Cardiac muscle cell (in vitro differentiated cells and primary cell): ENCODE results near the gene C1QTNF2. TPM values are rescaled to one million over a fixed set of nuclear protein-coding genes. Genes with fewer than 3 reads are reported as not detected.
A peak's percentile ranks its signal among the peaks of the same experiment; 100 is the strongest.

Experiments used
- DNase-seq, 2 donors: peaks; one replicate each; pipeline versions ENCODE4 v3.0.0 to v3.0.0-alpha.2; 2010 to 2017; ENCODE audit warnings: low read depth in 1 of 2, low spot score in 1 of 2
- H3K27ac ChIP-seq: fragments of 200-600 bp; sonication (generic); 2 replicates; pipeline ENCODE4 v1.5.1; 2016
- H3K27me3 ChIP-seq: fragments of 200-600 bp; sonication (generic); 2 replicates; pipeline ENCODE4 v1.6.0; 2016; ENCODE audit warnings: control low read depth
- H3K36me3 ChIP-seq: fragments of 200-600 bp; sonication (generic); 2 replicates; pipeline ENCODE4 v1.5.1; 2016; ENCODE audit warnings: control low read depth
- H3K4me1 ChIP-seq: fragments of 200-600 bp; sonication (generic); 2 replicates; pipeline ENCODE4 v1.8.1; 2017; ENCODE audit warnings: low read depth, mild to moderate bottlenecking, mixed run types
- H3K4me3 ChIP-seq: fragments of 200-600 bp; sonication (generic); 2 replicates; pipeline ENCODE4 v1.5.1; 2016; ENCODE audit warnings: mild to moderate bottlenecking
- H3K9me3 ChIP-seq: fragments of 200-600 bp; sonication (generic); 2 replicates; pipeline ENCODE4 v1.5.1; 2017; ENCODE audit warnings: low read depth, mild to moderate bottlenecking, control low read depth
- polyA plus RNA-seq: library from polyadenylated mRNA; unstranded; fragments of >200 nt; fragmentation: Nextera tagmentation; extraction: Ambion mirVana; gene quantifications from 2 replicates; pipeline ENCODE4 v1.2.1, GENCODE V29; 2016
- total RNA-seq: library from RNA; depleted of rRNA; stranded (reverse); fragments of >200 nt; gene quantifications from 2 replicates; pipeline ENCODE4 v1.2.3, GENCODE V29; 2016
- TF ChIP-seq, protein P1 (sequence below): IDR thresholded peaks from 2 replicates; pipeline ENCODE4 v1.5.1; 2012; ENCODE audit warnings: low read depth, mild to moderate bottlenecking, low read length

The C1QTNF2 gene
- total and polyA plus RNA-seq, 2 experiments from 2014 or later = 0.24 TPM; not detected in 1

DNA sequence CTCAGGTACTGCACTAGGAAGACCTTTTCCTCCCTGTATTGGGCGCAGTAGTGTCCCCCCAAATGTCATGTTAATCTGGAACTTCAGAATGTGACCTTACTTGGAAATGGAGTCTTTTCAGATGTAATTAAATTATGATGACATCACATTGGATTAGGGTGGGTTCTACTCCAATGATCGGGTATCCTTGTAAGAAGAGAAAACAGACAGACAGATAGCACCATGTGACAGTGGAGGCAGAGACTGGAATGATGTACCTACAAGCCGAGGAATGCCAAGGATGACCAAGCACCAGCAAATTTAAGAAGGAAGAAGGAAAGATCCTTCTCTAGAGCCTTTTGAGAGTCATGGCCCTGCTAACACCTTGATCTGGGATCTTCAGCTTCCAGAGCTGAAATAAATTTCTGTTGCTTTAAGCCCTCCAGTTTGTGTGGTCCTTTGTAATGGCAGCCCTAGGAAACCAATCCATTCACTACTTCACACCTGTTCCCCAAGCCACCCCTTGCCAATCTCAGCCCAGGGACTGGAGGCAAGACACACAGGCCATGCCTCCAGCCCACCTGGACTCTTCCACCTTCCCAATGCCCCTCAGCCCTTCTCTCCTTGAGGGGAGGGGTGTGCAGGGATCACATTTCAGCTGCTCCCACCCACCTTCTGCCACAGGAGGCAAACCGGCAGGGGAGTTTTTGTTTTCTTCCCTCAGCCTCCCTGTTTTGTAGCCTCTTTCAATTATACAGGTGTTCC lies 59.7 kb downstream of the C1QTNF2 start:
- DNase-seq = no peak
- TF ChIP-seq, protein P1, sequence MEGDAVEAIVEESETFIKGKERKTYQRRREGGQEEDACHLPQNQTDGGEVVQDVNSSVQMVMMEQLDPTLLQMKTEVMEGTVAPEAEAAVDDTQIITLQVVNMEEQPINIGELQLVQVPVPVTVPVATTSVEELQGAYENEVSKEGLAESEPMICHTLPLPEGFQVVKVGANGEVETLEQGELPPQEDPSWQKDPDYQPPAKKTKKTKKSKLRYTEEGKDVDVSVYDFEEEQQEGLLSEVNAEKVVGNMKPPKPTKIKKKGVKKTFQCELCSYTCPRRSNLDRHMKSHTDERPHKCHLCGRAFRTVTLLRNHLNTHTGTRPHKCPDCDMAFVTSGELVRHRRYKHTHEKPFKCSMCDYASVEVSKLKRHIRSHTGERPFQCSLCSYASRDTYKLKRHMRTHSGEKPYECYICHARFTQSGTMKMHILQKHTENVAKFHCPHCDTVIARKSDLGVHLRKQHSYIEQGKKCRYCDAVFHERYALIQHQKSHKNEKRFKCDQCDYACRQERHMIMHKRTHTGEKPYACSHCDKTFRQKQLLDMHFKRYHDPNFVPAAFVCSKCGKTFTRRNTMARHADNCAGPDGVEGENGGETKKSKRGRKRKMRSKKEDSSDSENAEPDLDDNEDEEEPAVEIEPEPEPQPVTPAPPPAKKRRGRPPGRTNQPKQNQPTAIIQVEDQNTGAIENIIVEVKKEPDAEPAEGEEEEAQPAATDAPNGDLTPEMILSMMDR = no peak
- H3K36me3 ChIP-seq = no peaks in the 10 kb centered on the region
- H3K4me1 ChIP-seq = no peaks in the 10 kb centered on the region
- no peak overlapping the region for H3K27ac ChIP-seq
- H3K27me3 ChIP-seq = no peaks in the 10 kb centered on the region
- H3K9me3 ChIP-seq = no peaks in the 10 kb centered on the region
- peak overlapping the region; percentile 77 for H3K4me3 ChIP-seq

DNA sequence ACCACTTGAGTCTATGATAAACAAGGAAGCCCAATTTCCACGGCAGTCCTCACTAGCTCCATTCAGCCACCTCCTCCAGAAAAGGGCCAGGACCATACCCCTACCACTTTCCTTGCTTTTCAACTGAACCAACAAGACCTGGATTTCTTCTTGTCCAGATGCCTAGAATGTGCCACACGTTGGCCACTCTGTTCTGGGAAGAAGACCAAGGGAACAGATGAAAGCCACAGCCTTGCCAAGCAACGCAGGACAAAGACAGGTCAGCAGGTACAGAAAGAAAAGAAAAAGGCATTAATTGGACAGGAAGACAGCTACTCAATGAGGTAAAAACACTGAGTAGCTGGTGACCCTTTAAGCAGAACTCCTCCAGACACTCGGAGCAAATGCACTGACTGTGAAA lies 60.3 kb downstream of the C1QTNF2 start:
- Histone ChIP-seq H3K4me3 (no peak overlapping the region), H3K4me1 (no peaks in the 10 kb centered on the region), H3K27me3 (no peaks in the 10 kb centered on the region), H3K36me3 (no peaks in the 10 kb centered on the region), H3K27ac (no peak overlapping the region), H3K9me3 (no peaks in the 10 kb centered on the region)
- DNase-seq = no peak
- TF ChIP-seq, protein P1 = no peak

DNA sequence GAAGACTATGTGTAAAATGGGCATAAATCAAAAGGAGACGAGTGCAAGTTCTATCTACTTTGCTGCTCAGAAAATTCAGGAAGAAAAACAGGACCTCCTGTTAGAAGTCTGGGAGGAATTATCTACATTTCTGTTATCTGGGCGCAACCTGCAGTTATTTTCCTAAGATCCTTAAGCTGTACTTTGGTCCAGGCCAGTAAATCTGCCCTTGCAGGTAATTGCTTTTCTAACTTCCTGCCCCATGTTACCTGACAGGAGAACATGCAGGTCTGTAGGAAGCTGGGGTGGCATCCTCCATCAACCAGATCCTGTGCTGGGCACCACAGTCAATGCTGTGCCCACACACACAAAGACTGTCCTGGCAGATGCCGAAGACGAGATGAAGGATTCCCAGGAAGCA lies 63.7 kb downstream of the C1QTNF2 start:
- Histone ChIP-seq H3K36me3 (peaks cover 3% of the 10 kb centered on the region), H3K27me3 (no peaks in the 10 kb centered on the region), H3K4me3 (no peak overlapping the region), H3K4me1 (no peaks in the 10 kb centered on the region), H3K27ac (no peak overlapping the region), H3K9me3 (no peaks in the 10 kb centered on the region)
- DNase-seq = no peak
- TF ChIP-seq, protein P1 = no peak

DNA sequence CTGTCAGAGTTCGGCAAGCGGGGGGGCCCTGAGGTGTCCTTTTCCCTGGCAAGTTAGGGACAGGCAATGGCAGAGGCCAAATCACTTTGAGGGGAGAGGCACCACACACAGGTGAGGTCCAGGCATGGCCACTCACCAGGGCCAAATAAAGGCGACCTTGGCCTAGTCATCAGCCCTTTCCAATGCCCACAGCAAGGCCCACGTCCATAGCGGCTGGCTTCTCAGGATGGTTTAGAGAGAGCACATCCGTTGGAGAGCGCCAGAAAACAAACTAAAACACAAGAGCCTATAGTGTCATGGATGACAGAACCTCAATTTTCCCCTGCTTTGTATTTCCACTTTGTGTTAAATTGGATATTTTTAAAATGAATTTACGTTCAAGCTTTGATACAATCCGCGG lies 65.1 kb downstream of the C1QTNF2 start:
- TF ChIP-seq, protein P1 = no peak
- H3K27ac ChIP-seq = no peak overlapping the region
- H3K27me3 ChIP-seq = no peaks in the 10 kb centered on the region
- H3K4me1 ChIP-seq = no peaks in the 10 kb centered on the region
- H3K9me3 ChIP-seq = no peaks in the 10 kb centered on the region
- H3K36me3 ChIP-seq = peaks cover 3% of the 10 kb centered on the region
- no peak overlapping the region for H3K4me3 ChIP-seq
- DNase-seq = no peak

DNA sequence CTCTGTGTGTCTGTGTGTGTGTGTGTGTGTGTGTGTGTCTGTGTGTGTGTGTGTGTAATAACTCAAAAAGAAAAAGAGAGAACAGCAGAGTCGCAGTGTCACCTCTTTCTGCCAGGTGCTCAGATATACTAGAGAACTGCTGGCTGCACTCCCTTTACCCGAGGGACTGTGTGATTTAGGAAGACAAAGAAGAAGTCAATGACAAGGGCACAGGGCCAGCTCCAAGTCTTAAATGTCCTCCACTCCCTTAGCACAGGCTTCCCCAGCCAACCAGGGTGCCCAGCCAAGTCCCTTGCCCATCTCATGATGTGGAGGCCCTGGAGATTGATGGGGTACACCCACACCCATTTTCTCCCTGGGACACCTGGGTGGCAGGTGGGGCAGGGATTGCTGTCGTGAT lies 66.7 kb downstream of the C1QTNF2 start:
- TF ChIP-seq, protein P1 = no peak
- Histone ChIP-seq H3K4me1 (no peaks in the 10 kb centered on the region), H3K36me3 (peaks cover 3% of the 10 kb centered on the region), H3K27me3 (no peaks in the 10 kb centered on the region), H3K4me3 (no peak overlapping the region), H3K27ac (no peak overlapping the region), H3K9me3 (no peaks in the 10 kb centered on the region)
- no peak for DNase-seq
